Body of pancreas (tissue), 4 donors: ENCODE results near the gene GRSF1.

Experiments
- POLR2A ChIP-seq, 3 donors: fragments of 450-650 bp; IDR thresholded peaks; one replicate each; pipeline ENCODE4 v1.6.1; 2016; ENCODE audit warnings: antibody characterized with exemption in 3 of 3, mild to moderate bottlenecking in 2 of 3
- TF ChIP-seq, protein P1 (sequence below), 7 experiments: fragments of 450-650 bp in 4 of 7; fragments of 200-600 bp in 3 of 7; sonication (generic) in 3 of 7; IDR thresholded peaks; one replicate each; pipeline ENCODE4 v1.5.1; 2016 to 2019; ENCODE audit warnings: antibody characterized with exemption in 7 of 7

DNA sequence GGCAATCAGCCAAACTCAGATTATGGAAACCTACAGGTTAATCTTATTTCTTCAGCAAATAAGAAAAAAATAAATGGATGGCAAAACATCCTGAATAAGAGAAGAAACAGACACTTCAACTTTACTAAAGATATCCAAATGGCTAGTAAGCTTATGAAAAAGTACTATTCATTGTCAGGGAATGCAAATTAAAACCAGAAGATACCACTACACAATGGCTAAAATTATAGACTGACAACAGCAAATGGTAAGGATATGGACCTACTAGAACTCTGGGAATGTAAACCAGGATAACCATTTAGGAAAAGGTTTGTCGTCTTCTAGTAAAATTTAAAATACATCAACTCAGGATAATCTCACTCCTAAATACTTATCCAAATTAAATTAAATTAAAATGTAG lies 24.3 kb downstream of the GRSF1 start:
- TF ChIP-seq, protein P1, sequence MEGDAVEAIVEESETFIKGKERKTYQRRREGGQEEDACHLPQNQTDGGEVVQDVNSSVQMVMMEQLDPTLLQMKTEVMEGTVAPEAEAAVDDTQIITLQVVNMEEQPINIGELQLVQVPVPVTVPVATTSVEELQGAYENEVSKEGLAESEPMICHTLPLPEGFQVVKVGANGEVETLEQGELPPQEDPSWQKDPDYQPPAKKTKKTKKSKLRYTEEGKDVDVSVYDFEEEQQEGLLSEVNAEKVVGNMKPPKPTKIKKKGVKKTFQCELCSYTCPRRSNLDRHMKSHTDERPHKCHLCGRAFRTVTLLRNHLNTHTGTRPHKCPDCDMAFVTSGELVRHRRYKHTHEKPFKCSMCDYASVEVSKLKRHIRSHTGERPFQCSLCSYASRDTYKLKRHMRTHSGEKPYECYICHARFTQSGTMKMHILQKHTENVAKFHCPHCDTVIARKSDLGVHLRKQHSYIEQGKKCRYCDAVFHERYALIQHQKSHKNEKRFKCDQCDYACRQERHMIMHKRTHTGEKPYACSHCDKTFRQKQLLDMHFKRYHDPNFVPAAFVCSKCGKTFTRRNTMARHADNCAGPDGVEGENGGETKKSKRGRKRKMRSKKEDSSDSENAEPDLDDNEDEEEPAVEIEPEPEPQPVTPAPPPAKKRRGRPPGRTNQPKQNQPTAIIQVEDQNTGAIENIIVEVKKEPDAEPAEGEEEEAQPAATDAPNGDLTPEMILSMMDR (IDR thresholded peaks at IDR 0.05): no peak
- TF ChIP-seq POLR2A (IDR thresholded peaks at IDR 0.05): no peak
